GM20431 (cell line): ENCODE measurements around the gene ZGRF1.

Source experiments
- in situ Hi-C: fragments of 300-500 bp; cut with MseI, MboI; formaldehyde crosslinking; loops from one replicate; pipeline ENCODE4 v1.15.0; 2020; ENCODE audit warnings: low sequenced_read_pairs; ENCODE audit not compliant: unreplicated experiment

Gene ZGRF1

GRCh38 chr4:112519689-112520597 lies 116.8 kb downstream of the ZGRF1 start:
- in situ Hi-C loops: loop anchor here (10.0 to 25.0 kb wide), 2 partner anchors 195 to 408 kb away; no protein-coding TSS in a partner anchor

DNA sequence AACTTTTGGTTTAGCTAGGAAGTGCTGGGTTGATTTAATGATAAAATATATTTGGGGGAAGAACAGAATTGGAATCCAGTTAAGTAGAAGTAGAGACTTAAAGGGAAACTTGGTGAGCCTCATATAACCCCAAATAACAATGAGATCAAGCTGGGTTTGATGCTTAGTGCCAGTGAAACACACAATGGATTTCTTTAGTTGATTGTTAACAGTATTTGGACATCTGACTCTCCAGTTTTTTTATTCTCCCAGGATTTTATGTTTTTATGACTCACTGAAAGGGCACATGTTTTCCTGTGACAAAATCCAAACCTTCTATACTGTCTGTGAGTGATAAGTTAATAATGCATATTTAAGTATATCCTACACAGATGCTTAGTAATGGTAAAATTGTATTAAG lies 118.0 kb downstream of the ZGRF1 start:
- in situ Hi-C loops: loop anchor here (25.0 kb wide), 1 partner anchor 406 kb away; no protein-coding TSS in a partner anchor

- in situ Hi-C loops: loop anchor here (25.0 kb wide), 1 partner anchor 406 kb away; no protein-coding TSS in a partner anchor
Measured at GRCh38 chr4:112517911-112518310, 118.8 kb downstream of the ZGRF1 start.

DNA sequence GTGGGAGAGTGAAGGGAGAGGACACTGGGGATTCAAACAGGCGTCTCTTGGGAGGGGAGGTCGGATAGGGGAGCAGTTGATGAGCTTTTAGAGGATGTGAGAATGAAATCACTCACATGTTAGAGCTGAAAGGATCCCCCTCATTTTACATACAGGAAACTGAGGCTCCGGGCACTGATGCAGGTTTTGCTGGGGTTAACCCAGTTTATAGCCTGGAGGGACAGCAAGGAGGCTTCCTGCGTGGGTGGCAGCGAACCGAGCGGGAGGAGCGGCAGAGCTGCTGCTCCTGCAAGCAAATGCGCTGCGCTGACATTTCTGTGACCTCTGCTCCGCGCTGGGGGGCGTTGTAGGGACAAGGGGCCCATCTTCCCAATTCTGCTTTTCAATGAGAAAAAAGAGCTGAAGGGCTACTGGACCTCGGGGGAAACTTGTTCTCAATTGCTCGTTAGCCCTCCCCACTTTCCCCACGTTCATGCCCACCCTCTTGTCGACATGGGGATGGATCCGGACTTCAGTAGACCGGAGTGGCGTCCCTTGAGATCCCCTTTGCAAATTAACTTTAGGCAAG lies 119.6 kb downstream of the ZGRF1 start:
- in situ Hi-C loops: loop anchor here (25.0 kb wide), 1 partner anchor 405 kb away; no protein-coding TSS in a partner anchor

DNA sequence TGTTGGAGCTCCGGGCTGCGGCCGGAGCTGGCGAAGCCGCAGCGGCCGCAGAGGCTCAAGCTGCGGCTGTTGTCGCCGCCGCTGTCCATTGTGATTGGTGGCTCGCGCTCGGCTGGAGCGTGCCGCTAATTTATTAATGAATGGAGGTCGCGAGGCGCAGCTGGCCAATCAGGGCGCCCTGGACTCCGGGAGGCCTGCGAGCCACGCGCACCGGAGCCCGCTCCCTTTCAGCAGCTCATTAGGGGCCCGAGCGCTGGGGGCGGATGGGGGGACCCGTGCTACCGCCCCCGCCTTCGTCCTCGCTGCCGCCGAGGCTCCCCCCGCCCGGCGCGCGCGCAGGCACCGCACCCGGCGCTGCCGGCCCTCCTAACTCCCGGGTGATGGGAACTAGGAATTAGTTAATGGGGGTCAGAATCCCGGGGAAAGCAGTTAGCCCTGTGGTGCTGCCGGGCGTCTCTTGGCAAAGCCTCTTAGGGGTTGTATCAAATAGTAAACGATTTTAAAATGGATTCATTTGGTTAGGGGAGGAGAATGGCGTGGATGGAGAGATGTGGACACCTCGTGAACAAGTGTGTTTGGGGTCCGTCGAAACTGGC lies 120.1 kb downstream of the ZGRF1 start:
- in situ Hi-C loops: loop anchor here (25.0 kb wide), 1 partner anchor 404 kb away; no protein-coding TSS in a partner anchor

- in situ Hi-C loops: loop anchor here (25.0 kb wide), 1 partner anchor 404 kb away; no protein-coding TSS in a partner anchor
Measured at GRCh38 chr4:112516066-112516470, 120.6 kb downstream of the ZGRF1 start, which contains the start of gene NEUROG2. Gene NEUROG2, minus strand, starts transcription at chr4:112516180. Its CDS starts 705 bp downstream, at chr4:112515475.

GRCh38 chr4:112515198-112516065 lies 121.3 kb downstream of the ZGRF1 start:
- in situ Hi-C loops: loop anchor here (25.0 kb wide), 1 partner anchor 403 kb away; no protein-coding TSS in a partner anchor

DNA sequence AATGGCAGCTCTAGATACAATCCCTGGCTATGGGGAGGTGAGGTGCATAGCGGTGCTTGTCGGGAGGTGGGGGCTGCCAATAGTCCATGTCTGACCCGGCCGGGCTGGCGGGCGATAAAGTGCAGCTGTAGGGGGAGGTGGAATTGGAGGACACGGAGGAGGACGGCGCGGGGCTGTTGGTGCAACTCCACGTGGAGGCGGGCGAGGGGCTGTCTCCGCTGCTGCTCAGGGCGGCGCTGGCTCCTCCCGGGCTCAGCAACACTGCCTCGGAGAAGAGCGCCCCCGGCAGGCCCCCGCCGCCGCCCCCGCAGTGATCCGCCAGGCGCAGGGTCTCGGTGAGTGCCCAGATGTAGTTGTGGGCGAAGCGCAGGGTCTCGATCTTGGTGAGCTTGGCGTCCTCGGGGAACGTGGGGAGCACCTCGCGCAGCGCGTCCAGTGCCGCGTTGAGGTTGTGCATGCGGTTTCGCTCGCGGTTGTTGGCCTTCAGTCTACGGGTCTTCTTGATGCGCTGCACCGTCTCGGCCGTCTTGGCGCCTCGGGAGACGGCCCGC lies 122.0 kb downstream of the ZGRF1 start:
- in situ Hi-C loops: loop anchor here (25.0 kb wide), 1 partner anchor 402 kb away; no protein-coding TSS in a partner anchor

GRCh38 chr4:112513971-112514646 lies 122.6 kb downstream of the ZGRF1 start:
- in situ Hi-C loops: loop anchor here (25.0 kb wide), 1 partner anchor 402 kb away; no protein-coding TSS in a partner anchor

DNA sequence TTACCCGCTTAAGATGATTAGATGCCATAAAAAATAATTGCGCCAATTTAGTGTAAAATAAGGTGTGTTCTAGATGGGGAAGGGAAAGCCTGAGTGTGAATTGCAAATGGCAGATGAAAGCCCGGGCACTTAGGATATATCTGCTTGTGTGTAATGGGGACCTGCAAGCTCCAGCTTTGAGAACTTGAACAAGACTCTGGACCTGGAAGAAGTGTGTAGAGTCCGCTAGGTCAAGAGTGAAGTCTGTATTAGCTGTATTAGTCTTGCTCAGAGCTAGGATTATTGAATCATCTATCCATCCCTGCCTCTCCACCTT lies 124.9 kb downstream of the ZGRF1 start:
- in situ Hi-C loops: loop anchor here (25.0 kb wide), 1 partner anchor 399 kb away; no protein-coding TSS in a partner anchor

DNA sequence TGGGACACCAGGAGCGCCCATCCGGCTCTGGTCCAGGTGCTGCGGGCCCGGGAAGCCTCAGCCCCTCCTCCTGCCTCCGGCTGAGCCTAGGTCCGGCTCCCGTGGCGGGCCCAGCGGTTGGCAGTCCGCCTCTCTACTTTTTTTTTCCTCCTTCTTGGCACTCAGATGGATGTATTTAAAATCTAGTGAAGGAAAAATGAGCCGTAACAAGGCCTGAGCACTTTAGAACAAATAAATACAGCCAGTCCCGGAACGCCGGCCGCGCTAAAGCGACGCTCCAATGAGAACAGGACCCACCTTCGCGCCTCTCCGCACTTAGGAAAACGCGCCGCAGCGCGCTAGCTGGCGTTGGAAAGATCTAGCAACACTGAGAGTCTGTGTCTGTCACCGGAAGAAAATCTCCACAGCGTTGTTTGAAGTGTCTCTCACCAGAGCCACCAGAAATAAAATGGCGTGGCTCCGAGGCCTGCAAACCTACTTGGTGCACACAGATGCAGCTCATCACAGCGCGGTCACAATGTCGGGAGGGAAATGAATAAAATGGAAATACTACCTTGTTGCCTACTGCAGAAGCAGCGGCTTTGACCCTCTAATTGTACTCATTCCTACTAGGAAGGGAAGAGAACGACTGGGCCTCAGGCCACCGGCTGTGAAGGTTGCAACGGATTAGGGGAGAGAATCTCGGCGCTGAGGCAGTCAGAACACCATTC lies 125.5 kb downstream of the ZGRF1 start:
- in situ Hi-C loops: loop anchor here (25.0 kb wide), 1 partner anchor 399 kb away; no protein-coding TSS in a partner anchor

DNA sequence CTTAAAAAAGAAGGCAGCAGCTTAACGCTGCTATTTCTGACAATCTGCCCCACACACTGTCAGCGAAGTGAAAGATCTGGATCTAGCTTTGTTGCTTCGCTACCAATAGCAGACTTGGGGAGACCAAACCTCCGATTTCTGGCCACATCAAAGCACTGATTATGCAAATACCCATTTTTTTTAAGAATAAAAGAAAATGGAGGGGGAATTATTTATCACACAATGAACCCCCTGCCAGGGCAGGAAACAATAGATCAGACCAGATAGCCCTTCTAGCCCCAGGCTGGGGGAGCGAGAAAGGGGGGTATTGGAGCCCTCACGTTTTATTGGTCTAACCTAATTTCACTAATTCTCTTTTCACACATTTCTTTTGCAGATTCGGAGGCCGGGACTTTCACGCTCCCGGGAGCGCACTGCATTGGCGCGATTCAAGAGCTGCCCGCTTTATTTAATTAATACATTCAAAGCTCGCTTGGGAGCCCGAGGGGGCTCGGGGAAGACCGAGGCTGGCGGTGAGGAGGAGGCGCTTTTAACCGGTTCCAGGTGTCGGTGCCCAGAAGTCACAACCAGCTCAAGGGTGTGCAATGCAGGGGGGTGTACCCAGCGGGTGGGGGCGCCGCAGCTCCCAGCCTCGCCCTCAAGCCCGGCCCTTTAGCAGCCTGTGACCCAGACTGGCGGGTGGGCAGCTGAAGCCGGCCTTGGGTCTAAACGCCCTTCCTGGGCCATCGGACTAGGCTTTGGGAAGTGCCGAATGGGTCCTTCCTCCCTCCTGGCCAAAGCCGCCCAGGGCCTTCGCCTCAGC lies 126.2 kb downstream of the ZGRF1 start:
- in situ Hi-C loops: loop anchor here (25.0 kb wide), 1 partner anchor 398 kb away; no protein-coding TSS in a partner anchor

- in situ Hi-C loops: loop anchor here (25.0 kb wide), 1 partner anchor 397 kb away; no protein-coding TSS in a partner anchor
Measured at GRCh38 chr4:112509243-112510141, 127.2 kb downstream of the ZGRF1 start.

- in situ Hi-C loops: loop anchor here (25.0 kb wide), 1 partner anchor 396 kb away; no protein-coding TSS in a partner anchor
Measured at GRCh38 chr4:112508356-112508755, 128.4 kb downstream of the ZGRF1 start.

DNA sequence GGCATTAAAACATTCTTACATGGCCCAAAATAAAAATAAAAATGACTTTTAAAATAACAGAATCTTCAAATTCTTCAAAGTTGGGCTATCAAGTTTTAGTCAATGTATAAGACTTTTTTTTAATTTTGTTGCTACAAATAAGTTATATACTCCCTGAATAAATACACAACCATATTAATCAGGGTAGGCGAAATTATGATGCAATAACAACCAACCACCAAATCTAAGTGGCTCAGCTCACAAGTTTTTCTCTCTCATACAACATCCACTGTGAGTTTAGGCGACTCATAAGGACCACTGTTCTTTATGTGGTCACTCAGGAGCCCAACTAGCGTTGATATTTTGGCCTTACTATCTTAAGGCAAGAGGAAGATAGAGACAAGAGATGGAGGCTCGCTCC lies 131.9 kb downstream of the ZGRF1 start:
- in situ Hi-C loops: loop anchor here (25.0 kb wide), 1 partner anchor 393 kb away; no protein-coding TSS in a partner anchor

GRCh38 chr4:112502871-112503270 lies 133.8 kb downstream of the ZGRF1 start:
- in situ Hi-C loops: loop anchor here (25.0 kb wide), 1 partner anchor 391 kb away; no protein-coding TSS in a partner anchor
